WTC11 (cell line): ENCODE measurements around the gene GPATCH1. TPM values are rescaled to one million over a fixed set of nuclear protein-coding genes. Genes with fewer than 3 reads are reported as not detected.
"Not testable (repeated sequence)": the region's sequence is repeated elsewhere in the genome, so short reads cannot be mapped to it uniquely, and the experiment has no call there.

Experiments
- ATAC-seq: fragments of 200-7000 bp; cut with Tn5 transposase; 2 replicates; pipeline ENCODE4 v1.10.0; 2021; ENCODE audit warnings: mild to moderate bottlenecking, moderate library complexity
- CTCF ChIA-PET: fragments of 300-600 bp; sonication (Branson Sonifier 250); formaldehyde crosslinking; loops from one replicate; lab custom pipeline; 2021; ENCODE audit warnings: antibody characterized with exemption; lab: Charles Lee
- POLR2A ChIA-PET: fragments of 350-600 bp; sonication (Branson Sonifier 250); formaldehyde crosslinking; loops from one replicate; lab custom pipeline; 2021; ENCODE audit warnings: antibody characterized with exemption; lab: Charles Lee
- DNase-seq: peaks from one replicate; pipeline ENCODE4 v3.0.0; 2021; ENCODE audit warnings: low spot score
- H3K27ac Mint-ChIP-seq: 2 replicates; pipeline ENCODE4 v1.8.0; 2021; ENCODE audit warnings: mixed read lengths
- H3K27me3 Mint-ChIP-seq: 2 replicates; pipeline ENCODE4 v1.8.0; 2021; ENCODE audit warnings: low read depth, mild to moderate bottlenecking, moderate library complexity, mixed read lengths
- H3K36me3 Mint-ChIP-seq: 2 replicates; pipeline ENCODE4 v1.8.0; 2021; ENCODE audit warnings: mixed read lengths
- H3K4me1 Mint-ChIP-seq: 2 replicates; pipeline ENCODE4 v1.8.0; 2022; ENCODE audit warnings: mixed read lengths
- H3K4me3 Mint-ChIP-seq: 2 replicates; pipeline ENCODE4 v1.8.0; 2021; ENCODE audit warnings: mild to moderate bottlenecking, moderate library complexity, mixed read lengths
- H3K9me3 Mint-ChIP-seq: 2 replicates; pipeline ENCODE4 v1.8.0; 2021; ENCODE audit warnings: mixed read lengths
- ARID4B ChIP-seq: sonication (generic); formaldehyde crosslinking; IDR thresholded peaks from 2 replicates; pipeline ENCODE4 v1.8.0; 2023; ENCODE audit warnings: missing genetic modification reagents, mild to moderate bottlenecking, borderline replicate concordance
- ATF1 ChIP-seq: sonication (generic); formaldehyde crosslinking; IDR thresholded peaks from 2 replicates; pipeline ENCODE4 v1.8.1; 2023; ENCODE audit warnings: mild to moderate bottlenecking, moderate library complexity, missing genetic modification reagents
- E2F1 ChIP-seq: sonication (generic); formaldehyde crosslinking; IDR thresholded peaks from 2 replicates; pipeline ENCODE4 v1.8.0; 2022; ENCODE audit warnings: mild to moderate bottlenecking, missing genetic modification reagents
- GABPB1 ChIP-seq: sonication (generic); formaldehyde crosslinking; IDR thresholded peaks from 2 replicates; pipeline ENCODE4 v1.8.1; 2023; ENCODE audit warnings: mild to moderate bottlenecking, missing genetic modification reagents
- HMGXB4 ChIP-seq: sonication (generic); formaldehyde crosslinking; IDR thresholded peaks from 2 replicates; pipeline ENCODE4 v1.8.1; 2023; ENCODE audit warnings: mild to moderate bottlenecking, moderate library complexity, missing genetic modification reagents
- MAX ChIP-seq: sonication (generic); formaldehyde crosslinking; IDR thresholded peaks from 2 replicates; pipeline ENCODE4 v1.8.0; 2022; ENCODE audit warnings: mild to moderate bottlenecking, missing genetic modification reagents
- NFATC4 ChIP-seq: fragments of 250-450 bp; sonication (Bioruptor Pico); IDR thresholded peaks from 2 replicates; pipeline ENCODE4 v1.9.0; 2021; ENCODE audit warnings: mild to moderate bottlenecking
- PREB ChIP-seq: sonication (generic); formaldehyde crosslinking; IDR thresholded peaks from 2 replicates; pipeline ENCODE4 v1.8.1; 2022; ENCODE audit warnings: mild to moderate bottlenecking, missing genetic modification reagents, moderate library complexity, borderline replicate concordance
- PRRX2 ChIP-seq: fragments of 250-450 bp; sonication (Bioruptor Pico); IDR thresholded peaks from 2 replicates; pipeline ENCODE4 v1.8.0; 2021; ENCODE audit warnings: mild to moderate bottlenecking
- SMAD3 ChIP-seq: sonication (generic); formaldehyde crosslinking; IDR thresholded peaks from 2 replicates; pipeline ENCODE4 v1.8.0; 2022; ENCODE audit warnings: missing genetic modification reagents, mild to moderate bottlenecking, borderline replicate concordance
- ZNF138 ChIP-seq: sonication (generic); formaldehyde crosslinking; conservative IDR thresholded peaks from 2 replicates; pipeline ENCODE4 v1.8.1; 2022; ENCODE audit warnings: mild to moderate bottlenecking, moderate library complexity, missing genetic modification reagents
- ZNF281 ChIP-seq: sonication (generic); formaldehyde crosslinking; IDR thresholded peaks from 2 replicates; pipeline ENCODE4 v1.8.0; 2023; ENCODE audit warnings: mild to moderate bottlenecking, missing genetic modification reagents
- ZNF317 ChIP-seq: sonication (generic); formaldehyde crosslinking; IDR thresholded peaks from 2 replicates; pipeline ENCODE4 v1.8.1; 2023; ENCODE audit warnings: low read depth, mild to moderate bottlenecking, moderate library complexity, missing genetic modification reagents, borderline replicate concordance
- total RNA-seq: library from RNA; stranded (reverse); gene quantifications from 3 replicates; pipeline ENCODE4 v1.2.3, GENCODE V29; 2021

GPATCH1 gene
- total RNA-seq, 1 experiment from 2014 or later, result 10.7 TPM

GRCh38 chr19:33152176-33152575 lies 71.2 kb downstream of the GPATCH1 start:
- ATAC-seq (no peak), DNase-seq (no peak)
- Mint-ChIP-seq H3K27me3 (no peaks in the 10 kb centered on the region), H3K27ac (no peak overlapping the region), H3K4me3 (no peak overlapping the region), H3K4me1 (no peaks in the 10 kb centered on the region), H3K36me3 (no peaks in the 10 kb centered on the region), H3K9me3 (no peaks in the 10 kb centered on the region)
- CTCF ChIA-PET, result interaction anchor here (2.4 kb wide), 1 partner anchor 32 kb away, joined by 7 read pairs; no protein-coding TSS in a partner anchor
- TF ChIP-seq GABPB1 (CRISPR knock-in tag) (0 out of 2 replicates have a peak, but pooled peaks have one; percentile 59), PRRX2 (no peak), E2F1 (CRISPR knock-in tag) (no peak), ZNF317 (CRISPR knock-in tag) (no peak), MAX (CRISPR knock-in tag) (no peak), PREB (no peak), ZNF281 (no peak), ARID4B (no peak)
- POLR2A ChIA-PET, result no interaction called here

GRCh38 chr19:33152625-33153024 lies 71.6 kb downstream of the GPATCH1 start:
- H3K27me3 Mint-ChIP-seq, ATAC-seq, H3K4me1 Mint-ChIP-seq, H3K4me3 Mint-ChIP-seq, POLR2A ChIA-PET, H3K9me3 Mint-ChIP-seq, H3K27ac Mint-ChIP-seq, DNase-seq, H3K36me3 Mint-ChIP-seq: not testable (repeated sequence)
- CTCF ChIA-PET, result interaction anchor here (1.1 to 2.4 kb wide), 2 partner anchors 10 to 32 kb away, joined by 4 to 7 read pairs; no protein-coding TSS in a partner anchor

GRCh38 chr19:33154313-33154712 lies 73.3 kb downstream of the GPATCH1 start:
- DNase-seq, H3K36me3 Mint-ChIP-seq, H3K9me3 Mint-ChIP-seq, H3K4me3 Mint-ChIP-seq, H3K4me1 Mint-ChIP-seq, H3K27ac Mint-ChIP-seq, POLR2A ChIA-PET, ATAC-seq, H3K27me3 Mint-ChIP-seq: not testable (repeated sequence)
- CTCF ChIA-PET, result interaction anchor here (1.2 kb wide), 1 partner anchor 22 kb away, joined by 6 read pairs; no protein-coding TSS in a partner anchor

GRCh38 chr19:33156334-33156733 lies 75.4 kb downstream of the GPATCH1 start:
- Mint-ChIP-seq H3K4me1 (no peaks in the 10 kb centered on the region), H3K4me3 (no peak overlapping the region), H3K27me3 (no peaks in the 10 kb centered on the region), H3K9me3 (peaks cover 9% of the 10 kb centered on the region), H3K27ac (no peak overlapping the region), H3K36me3 (no peaks in the 10 kb centered on the region)
- no peak for ATAC-seq
- DNase-seq, result no peak
- ChIA-PET CTCF (interaction anchor here (0.8 to 2.0 kb wide), 5 partner anchors 9 to 31 kb away, joined by 4 to 8 read pairs (median 5); no protein-coding TSS in a partner anchor), POLR2A (no interaction called here)
- TF ChIP-seq HMGXB4 (no peak), ATF1 (CRISPR knock-in tag) (no peak), SMAD3 (CRISPR knock-in tag) (no peak), ZNF281 (no peak), ZNF138 (CRISPR knock-in tag) (no peak), NFATC4 (CRISPR knock-in tag) (no peak)
